ENCODE results near the gene THAP7. TPM values are rescaled to one million over a fixed set of nuclear protein-coding genes. Genes with fewer than 3 reads are reported as not detected.
A peak's percentile ranks its signal among the peaks of the same experiment; 100 is the strongest.

THAP7 gene
- total RNA-seq, 1 donor from 2014 or later = 26.4 TPM

- no peak for TF ChIP-seq CTCF (conservative IDR thresholded peaks at IDR 0.05)
- Mint-ChIP-seq H3K36me3 (no peaks in the 10 kb centered on the region), H3K4me1 (ENCODE audit: unreplicated experiment) (peaks cover 8% of the 10 kb centered on the region), H3K4me3 (no peak overlapping the region), H3K9me3 (no peaks in the 10 kb centered on the region), H3K27me3 (no peaks in the 10 kb centered on the region), H3K27ac (no peak overlapping the region)
- no peak for DNase-seq (ENCODE audit: extremely low spot score, unreplicated experiment)
These were observed 36.5 kb upstream of the THAP7 start for GRCh38 chr22:21038405-21038804.

GRCh38 chr22:21034989-21035388 is 33.1 kb upstream of the THAP7 start:
- no peak overlapping the region for H3K4me3 Mint-ChIP-seq
- H3K27me3 Mint-ChIP-seq = peaks cover 8% of the 10 kb centered on the region
- no peak for TF ChIP-seq CTCF (conservative IDR thresholded peaks at IDR 0.05)
- no peak for DNase-seq (ENCODE audit: extremely low spot score, unreplicated experiment)
- peaks cover 4% of the 10 kb centered on the region for H3K4me1 Mint-ChIP-seq (ENCODE audit: unreplicated experiment)
- no peaks in the 10 kb centered on the region for H3K36me3 Mint-ChIP-seq
- no peaks in the 10 kb centered on the region for H3K9me3 Mint-ChIP-seq
- H3K27ac Mint-ChIP-seq = no peak overlapping the region

- H3K27me3 Mint-ChIP-seq = peaks cover 8% of the 10 kb centered on the region
- H3K4me1 Mint-ChIP-seq (ENCODE audit: unreplicated experiment) = peaks cover 11% of the 10 kb centered on the region
- H3K36me3 Mint-ChIP-seq = no peaks in the 10 kb centered on the region
- DNase-seq (ENCODE audit: extremely low spot score, unreplicated experiment) = no peak
- H3K27ac Mint-ChIP-seq = peak overlapping the region; percentile 13
- no peak for TF ChIP-seq CTCF (conservative IDR thresholded peaks at IDR 0.05)
- H3K9me3 Mint-ChIP-seq = no peaks in the 10 kb centered on the region
- no peak overlapping the region for H3K4me3 Mint-ChIP-seq
These were observed 32.0 kb upstream of the THAP7 start for GRCh38 chr22:21033895-21034294.

GRCh38 chr22:21032868-21033688 is 31.2 kb upstream of the THAP7 start:
- Mint-ChIP-seq H3K4me3 (peak overlapping the region; percentile 71), H3K4me1 (ENCODE audit: unreplicated experiment) (peaks cover 7% of the 10 kb centered on the region), H3K9me3 (no peaks in the 10 kb centered on the region), H3K36me3 (no peaks in the 10 kb centered on the region), H3K27me3 (peaks cover 8% of the 10 kb centered on the region), H3K27ac (peak overlapping the region; percentile 31)
- DNase-seq (ENCODE audit: extremely low spot score, unreplicated experiment) = no peak
- no peak for TF ChIP-seq CTCF (conservative IDR thresholded peaks at IDR 0.05)

GRCh38 chr22:21032037-21032867 is 30.3 kb upstream of the THAP7 start, which contains the start of gene SLC7A4:
SLC7A4 (minus strand) TSS chr22:21032561; CDS start chr22:21031812, 749 bp downstream.
- peak within 1 kb of the TSS; percentile 71 for H3K4me3 Mint-ChIP-seq
- H3K4me1 Mint-ChIP-seq (ENCODE audit: unreplicated experiment) = peaks cover 7% of the 10 kb centered on the region
- peaks cover 8% of the 10 kb centered on the region for H3K27me3 Mint-ChIP-seq
- TF ChIP-seq CTCF (conservative IDR thresholded peaks at IDR 0.05) = no peak
- no peak for DNase-seq (ENCODE audit: extremely low spot score, unreplicated experiment)
- H3K9me3 Mint-ChIP-seq = no peaks in the 10 kb centered on the region
- no peaks in the 10 kb centered on the region for H3K36me3 Mint-ChIP-seq
- H3K27ac Mint-ChIP-seq = peak within 1 kb of the TSS; percentile 31

Measured in type B pancreatic cell (in vitro differentiated cells).